GM18519 (cell line): ENCODE measurements around the gene ZNF775.
A peak's percentile ranks its signal among the peaks of the same experiment; 100 is the strongest.

ENCODE experiments used
- ATAC-seq: cut with Tn5 transposase; IDR thresholded peaks from one replicate; pipeline ENCODE4 v1.9.1; 2021; ENCODE audit warnings: mild to moderate bottlenecking, moderate library complexity; ENCODE audit not compliant: unreplicated experiment, low FRiP score

Gene ZNF775

GRCh38 chr7:150368096-150368883 is 10.8 kb upstream of the ZNF775 start, which contains the start of gene REPIN1:
TSS of gene REPIN1 (plus strand) at chr7:150368822. CDS start at chr7:150369712, 890 bp downstream.
- ATAC-seq: peak; percentile 28

GRCh38 chr7:150368884-150369747 is 10.0 kb upstream of the ZNF775 start:
- peak; percentile 8 for ATAC-seq

- no peak for ATAC-seq
Measured at GRCh38 chr7:150369748-150370501, 9.2 kb upstream of the ZNF775 start.

GRCh38 chr7:150370612-150371071 is 8.5 kb upstream of the ZNF775 start:
- ATAC-seq: no peak

- ATAC-seq: no peak
Measured at GRCh38 chr7:150371131-150371995, 7.8 kb upstream of the ZNF775 start.

- ATAC-seq: no peak
Measured at GRCh38 chr7:150371996-150372270, 7.2 kb upstream of the ZNF775 start.

GRCh38 chr7:150372271-150373048 is 6.7 kb upstream of the ZNF775 start:
- ATAC-seq: no peak

- no peak for ATAC-seq
Measured at GRCh38 chr7:150373049-150373801, 5.9 kb upstream of the ZNF775 start.

GRCh38 chr7:150374026-150374425 is 5.1 kb upstream of the ZNF775 start:
- no peak for ATAC-seq

- ATAC-seq: no peak
Measured at GRCh38 chr7:150374472-150374871, 4.7 kb upstream of the ZNF775 start.

GRCh38 chr7:150375662-150376521 is 3.2 kb upstream of the ZNF775 start:
- ATAC-seq: no peak

- no peak for ATAC-seq
Measured at GRCh38 chr7:150376560-150376959, 2.6 kb upstream of the ZNF775 start.

GRCh38 chr7:150377196-150377595 is 1.9 kb upstream of the ZNF775 start:
- ATAC-seq: no peak

- no peak for ATAC-seq
Measured at GRCh38 chr7:150377635-150378034, 1.5 kb upstream of the ZNF775 start.

- no peak for ATAC-seq
Measured at GRCh38 chr7:150378115-150378852, 846 bp upstream of the ZNF775 start.

- ATAC-seq: peak; percentile 14
Measured at GRCh38 chr7:150379441-150380379, 580 bp downstream of the ZNF775 start.
